ENCODE measurements around the gene PTGR3.

PTGR3 gene

DNA sequence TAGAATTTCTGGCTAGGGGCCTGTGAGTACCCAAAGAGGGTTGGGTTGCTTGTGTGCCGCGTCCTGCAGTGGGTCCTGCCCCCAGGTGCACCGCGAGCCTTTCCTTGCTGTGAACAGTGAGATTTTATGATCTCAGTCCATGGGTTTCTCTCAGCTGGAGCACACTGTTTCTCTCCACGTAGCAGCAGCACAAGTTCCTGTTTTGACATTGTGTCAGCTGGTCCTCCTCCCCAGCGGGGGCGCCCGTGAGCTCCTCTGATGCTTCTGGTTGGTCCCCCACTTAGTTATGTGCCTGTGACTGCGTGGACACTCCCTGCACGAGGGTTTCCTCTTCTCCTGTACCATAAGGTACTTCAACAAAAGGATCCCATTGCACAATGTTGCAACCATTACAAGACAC is 31.5 kb upstream of the PTGR3 start:
- H3K9me3 ChIP-seq (ENCODE audit: severe bottlenecking): peaks cover 2% of the 10 kb centered on the region
- TF ChIP-seq, protein P1, sequence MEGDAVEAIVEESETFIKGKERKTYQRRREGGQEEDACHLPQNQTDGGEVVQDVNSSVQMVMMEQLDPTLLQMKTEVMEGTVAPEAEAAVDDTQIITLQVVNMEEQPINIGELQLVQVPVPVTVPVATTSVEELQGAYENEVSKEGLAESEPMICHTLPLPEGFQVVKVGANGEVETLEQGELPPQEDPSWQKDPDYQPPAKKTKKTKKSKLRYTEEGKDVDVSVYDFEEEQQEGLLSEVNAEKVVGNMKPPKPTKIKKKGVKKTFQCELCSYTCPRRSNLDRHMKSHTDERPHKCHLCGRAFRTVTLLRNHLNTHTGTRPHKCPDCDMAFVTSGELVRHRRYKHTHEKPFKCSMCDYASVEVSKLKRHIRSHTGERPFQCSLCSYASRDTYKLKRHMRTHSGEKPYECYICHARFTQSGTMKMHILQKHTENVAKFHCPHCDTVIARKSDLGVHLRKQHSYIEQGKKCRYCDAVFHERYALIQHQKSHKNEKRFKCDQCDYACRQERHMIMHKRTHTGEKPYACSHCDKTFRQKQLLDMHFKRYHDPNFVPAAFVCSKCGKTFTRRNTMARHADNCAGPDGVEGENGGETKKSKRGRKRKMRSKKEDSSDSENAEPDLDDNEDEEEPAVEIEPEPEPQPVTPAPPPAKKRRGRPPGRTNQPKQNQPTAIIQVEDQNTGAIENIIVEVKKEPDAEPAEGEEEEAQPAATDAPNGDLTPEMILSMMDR (IDR thresholded peaks at IDR 0.05; ENCODE audit: low read depth, low read length): no peak
- DNase-seq: no peak
- no peak overlapping the region for H3K27ac ChIP-seq
- H3K36me3 ChIP-seq: no peaks in the 10 kb centered on the region
- no peaks in the 10 kb centered on the region for H3K27me3 ChIP-seq (ENCODE audit: insufficient read depth, low read depth, severe bottlenecking)
- no peak overlapping the region for H3K4me3 ChIP-seq (ENCODE audit: low read depth, low read length)

DNA sequence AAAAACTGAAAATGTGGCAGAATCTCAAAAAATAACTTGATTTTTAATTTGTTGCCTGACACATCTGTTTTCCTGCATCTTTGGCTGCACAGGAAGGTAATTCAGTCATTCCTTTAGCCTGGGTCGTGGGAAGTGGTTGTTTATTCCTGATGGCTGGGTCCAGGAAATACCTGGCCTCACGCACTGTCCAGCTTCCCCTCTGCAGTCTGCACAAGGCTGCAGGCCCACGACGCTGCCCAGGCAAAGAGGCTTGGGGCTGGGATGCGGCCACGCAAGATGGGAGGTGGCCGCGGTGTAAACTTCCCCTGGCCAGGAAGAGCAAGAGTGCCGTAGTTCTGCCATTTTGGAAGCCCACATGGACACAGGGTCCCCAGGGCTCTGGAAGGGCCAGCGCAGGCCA is 29.8 kb upstream of the PTGR3 start:
- TF ChIP-seq, protein P1 (IDR thresholded peaks at IDR 0.05; ENCODE audit: low read depth, low read length): no peak
- no peak for DNase-seq
- no peak overlapping the region for H3K27ac ChIP-seq
- H3K27me3 ChIP-seq (ENCODE audit: insufficient read depth, low read depth, severe bottlenecking): no peaks in the 10 kb centered on the region
- peaks cover 2% of the 10 kb centered on the region for H3K9me3 ChIP-seq (ENCODE audit: severe bottlenecking)
- no peaks in the 10 kb centered on the region for H3K36me3 ChIP-seq
- no peak overlapping the region for H3K4me3 ChIP-seq (ENCODE audit: low read depth, low read length)

DNA sequence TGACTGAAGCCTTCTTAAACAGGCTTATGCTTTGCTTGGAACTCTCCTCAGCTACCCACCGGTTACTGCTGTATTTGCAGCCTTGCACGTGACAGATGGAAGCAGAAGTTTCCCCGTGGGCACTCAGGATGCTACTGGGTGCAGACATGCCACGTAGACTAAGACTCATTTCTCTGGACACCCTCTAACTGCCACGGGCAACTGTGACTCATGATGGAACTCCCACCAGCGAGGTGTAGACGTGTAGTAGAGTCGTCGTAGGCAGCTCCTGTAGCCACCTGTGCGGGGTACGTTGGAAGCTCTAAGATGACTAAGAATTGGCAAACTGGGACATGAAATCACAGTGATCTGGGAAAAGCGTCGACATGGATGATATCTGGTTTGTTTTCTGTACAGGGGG is 29.2 kb upstream of the PTGR3 start:
- no peak for DNase-seq
- Histone ChIP-seq H3K4me3 (ENCODE audit: low read depth, low read length) (no peak overlapping the region), H3K9me3 (ENCODE audit: severe bottlenecking) (peaks cover 2% of the 10 kb centered on the region), H3K27ac (no peak overlapping the region), H3K27me3 (ENCODE audit: insufficient read depth, low read depth, severe bottlenecking) (no peaks in the 10 kb centered on the region), H3K36me3 (no peaks in the 10 kb centered on the region)
- TF ChIP-seq, protein P1 (IDR thresholded peaks at IDR 0.05; ENCODE audit: low read depth, low read length): no peak

DNA sequence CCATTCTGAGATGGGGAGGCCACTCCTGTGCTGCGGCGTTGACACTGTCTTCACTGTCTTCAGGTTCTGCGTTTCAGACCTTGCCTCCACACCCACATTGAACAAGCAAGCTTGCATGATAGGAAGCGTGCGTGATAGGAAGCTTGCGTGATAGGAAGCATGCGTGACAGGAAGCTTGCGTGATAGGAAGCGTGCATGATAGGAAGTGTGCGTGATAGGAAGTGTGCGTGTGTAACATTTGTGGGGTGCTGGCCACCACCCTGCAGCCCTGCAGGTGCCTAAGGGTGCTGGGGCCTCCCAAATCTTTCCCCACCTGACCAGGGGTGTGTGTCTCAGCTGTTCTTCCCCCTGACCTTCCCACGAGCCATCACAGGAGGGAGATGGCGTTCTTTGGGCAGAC is 27.0 kb upstream of the PTGR3 start:
- Histone ChIP-seq H3K4me3 (ENCODE audit: low read depth, low read length) (no peak overlapping the region), H3K27ac (no peak overlapping the region), H3K27me3 (ENCODE audit: insufficient read depth, low read depth, severe bottlenecking) (no peaks in the 10 kb centered on the region), H3K9me3 (ENCODE audit: severe bottlenecking) (peaks cover under 1% of the 10 kb centered on the region), H3K36me3 (no peaks in the 10 kb centered on the region)
- DNase-seq: no peak
- TF ChIP-seq, protein P1 (IDR thresholded peaks at IDR 0.05; ENCODE audit: low read depth, low read length): no peak

DNA sequence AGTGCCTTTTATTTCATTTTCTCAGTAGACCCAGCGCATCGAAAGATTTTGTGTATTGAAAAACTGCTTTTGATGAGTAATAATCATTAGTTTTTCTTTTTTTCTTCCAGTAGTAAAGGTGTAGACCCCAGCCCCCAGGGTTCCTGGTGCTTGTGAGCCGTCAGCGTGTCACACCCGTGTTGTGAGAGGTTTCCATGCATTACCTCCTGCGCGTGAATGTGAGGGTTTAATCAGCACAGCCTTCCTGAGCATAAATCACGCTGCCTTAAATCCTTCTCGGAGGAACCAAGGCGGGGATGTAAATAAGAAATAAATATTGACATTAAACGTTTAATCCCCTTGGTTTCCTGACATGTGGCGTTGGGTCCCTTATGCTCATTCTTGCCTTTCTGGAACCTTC is 26.0 kb upstream of the PTGR3 start:
- H3K9me3 ChIP-seq (ENCODE audit: severe bottlenecking): no peaks in the 10 kb centered on the region
- no peaks in the 10 kb centered on the region for H3K27me3 ChIP-seq (ENCODE audit: insufficient read depth, low read depth, severe bottlenecking)
- H3K27ac ChIP-seq: no peak overlapping the region
- H3K36me3 ChIP-seq: no peaks in the 10 kb centered on the region
- H3K4me3 ChIP-seq (ENCODE audit: low read depth, low read length): no peak overlapping the region
- no peak for DNase-seq
- TF ChIP-seq, protein P1 (IDR thresholded peaks at IDR 0.05; ENCODE audit: low read depth, low read length): no peak

DNA sequence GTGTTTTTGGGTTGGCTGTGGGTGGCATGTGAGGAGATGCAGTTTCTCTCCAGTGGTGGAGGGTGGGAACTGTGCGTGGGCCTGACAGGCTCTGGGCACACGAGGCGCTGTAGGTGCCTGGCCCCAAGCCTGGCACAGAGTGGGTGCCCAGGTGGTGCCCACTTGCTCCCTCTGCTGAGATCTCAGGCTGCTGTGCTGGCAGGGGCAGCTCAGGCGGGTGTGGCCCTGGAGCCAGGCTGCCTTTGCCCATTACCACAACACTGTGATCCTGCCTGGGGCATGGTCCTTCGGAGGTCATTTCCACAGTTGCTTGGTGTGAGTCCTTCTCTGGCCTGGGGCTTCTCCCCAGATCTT is 22.1 kb upstream of the PTGR3 start:
- TF ChIP-seq, protein P1 (IDR thresholded peaks at IDR 0.05; ENCODE audit: low read depth, low read length): no peak

More for the DNA sequence above, 22.1 kb upstream of the PTGR3 start:
- H3K36me3 ChIP-seq: no peaks in the 10 kb centered on the region
- H3K9me3 ChIP-seq (ENCODE audit: severe bottlenecking): no peaks in the 10 kb centered on the region
- DNase-seq: no peak
- H3K27me3 ChIP-seq (ENCODE audit: insufficient read depth, low read depth, severe bottlenecking): no peaks in the 10 kb centered on the region
- H3K27ac ChIP-seq: no peak overlapping the region
- no peak overlapping the region for H3K4me3 ChIP-seq (ENCODE audit: low read depth, low read length)
